GM19324 (cell line): ENCODE measurements around the gene CNN2.

Experiments used
- ATAC-seq: cut with Tn5 transposase; IDR thresholded peaks from one replicate; pipeline ENCODE4 v1.9.1; 2021; ENCODE audit warnings: mild to moderate bottlenecking, moderate library complexity; ENCODE audit not compliant: unreplicated experiment, low FRiP score

Gene CNN2

GRCh38 chr19:1063030-1063908 is 36.9 kb downstream of the CNN2 start:
- ATAC-seq = no peak

- ATAC-seq = no peak
Measured at GRCh38 chr19:1063909-1064660, 37.7 kb downstream of the CNN2 start.

GRCh38 chr19:1064661-1065605 is 38.5 kb downstream of the CNN2 start:
- ATAC-seq = no peak

GRCh38 chr19:1065606-1066109 is 39.2 kb downstream of the CNN2 start:
- ATAC-seq = no peak

GRCh38 chr19:1066251-1066747 is 39.9 kb downstream of the CNN2 start:
- no peak for ATAC-seq

- ATAC-seq = peak; percentile 47
Measured at GRCh38 chr19:1066748-1067340, 40.4 kb downstream of the CNN2 start, which contains the start of gene ARHGAP45. Gene ARHGAP45, plus strand, starts transcription at chr19:1067167. Its CDS starts 239 bp downstream, at chr19:1067406.

- ATAC-seq = peak; percentile 17
Measured at GRCh38 chr19:1067341-1067957, 41.0 kb downstream of the CNN2 start.

- ATAC-seq = no peak
Measured at GRCh38 chr19:1068009-1069001, 41.9 kb downstream of the CNN2 start.

- ATAC-seq = no peak
Measured at GRCh38 chr19:1069009-1069779, 42.8 kb downstream of the CNN2 start.

- no peak for ATAC-seq
Measured at GRCh38 chr19:1070576-1070930, 44.1 kb downstream of the CNN2 start.

- ATAC-seq = no peak
Measured at GRCh38 chr19:1070931-1071791, 44.8 kb downstream of the CNN2 start.

GRCh38 chr19:1072371-1073015 is 46.1 kb downstream of the CNN2 start:
- ATAC-seq = no peak

GRCh38 chr19:1073063-1073955 is 46.9 kb downstream of the CNN2 start:
- no peak for ATAC-seq

GRCh38 chr19:1073956-1074517 is 47.6 kb downstream of the CNN2 start:
- no peak for ATAC-seq
